Stimulated activated CD8-positive, alpha-beta memory T cell treated with anti-CD3 and anti-CD28 coated beads, Interleukin-12 subunit alpha, Interleukin-12 subunit beta, amount 100 ng/mL, for 24 hours (primary cell): ENCODE results near the gene ASIC2.
"Not testable (repeated sequence)": the region's sequence is repeated elsewhere in the genome, so short reads cannot be mapped to it uniquely, and the experiment has no call there.

Experiments used
- DNase-seq: peaks from one replicate; pipeline ENCODE4 v3.0.0-alpha.2; 2020; ENCODE audit errors: extremely low read depth

Gene ASIC2

DNA sequence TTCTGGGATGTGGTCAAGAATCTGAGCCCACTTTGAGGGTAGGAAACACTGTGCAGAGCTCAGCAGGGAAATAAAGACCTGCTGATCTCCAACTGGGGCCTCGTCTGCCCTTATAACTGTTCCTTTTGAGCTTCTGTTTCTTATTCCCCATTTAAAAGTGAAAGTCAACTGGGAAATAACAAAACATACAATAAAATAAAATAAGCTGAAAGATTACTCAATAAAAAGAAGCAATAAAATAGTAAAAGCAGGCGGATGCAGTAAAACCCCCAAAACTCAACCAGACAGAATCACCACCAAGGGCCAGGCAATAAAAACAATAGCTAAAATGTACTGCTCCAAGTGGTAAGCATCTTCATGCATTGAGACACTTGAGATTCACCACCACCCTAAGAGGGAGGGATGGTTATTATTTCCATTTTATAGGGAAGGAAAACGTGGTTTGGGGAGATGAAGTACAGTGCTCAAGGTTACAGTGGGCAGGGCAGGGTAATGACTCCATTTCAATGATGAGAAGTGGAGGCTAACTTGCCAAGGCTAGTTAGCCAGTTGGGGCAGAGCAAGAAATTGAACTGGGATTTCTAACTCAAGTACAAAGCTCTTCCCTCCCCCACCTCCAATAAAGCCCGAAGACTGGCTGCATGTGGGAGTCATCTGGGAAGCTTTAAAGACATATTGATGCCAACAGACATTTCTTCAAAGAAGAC is 307.9 kb downstream of the ASIC2 start:
- DNase-seq = no peak

GRCh38 chr17:32981611-32982010 is 311.5 kb downstream of the ASIC2 start:
- DNase-seq = not testable (repeated sequence)

- DNase-seq = no peak
Observed at GRCh38 chr17:32980230-32980629, 312.9 kb downstream of the ASIC2 start.

DNA sequence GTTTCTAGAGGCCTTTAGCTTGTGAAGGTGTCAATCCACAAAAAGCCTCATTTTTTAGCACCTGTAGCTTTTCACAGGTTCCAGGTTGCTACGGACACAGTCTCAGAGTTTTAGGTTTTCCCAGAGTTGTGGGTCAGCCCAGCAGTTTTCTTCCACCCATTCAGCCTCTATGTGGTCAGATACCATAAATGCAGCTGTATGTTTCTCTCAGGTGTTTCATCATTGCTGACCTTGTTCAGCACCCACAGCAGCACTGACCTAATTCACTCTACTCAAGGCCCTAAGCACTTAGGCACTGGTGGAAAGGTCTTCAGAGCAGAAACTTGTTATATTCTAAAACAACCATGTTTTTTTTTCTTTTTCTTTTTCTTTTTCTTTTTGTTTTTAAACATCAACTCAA is 316.5 kb downstream of the ASIC2 start:
- no peak for DNase-seq

- no peak for DNase-seq
Observed at GRCh38 chr17:32976131-32976530, 317.0 kb downstream of the ASIC2 start.

- DNase-seq = no peak
Observed at GRCh38 chr17:32971171-32971570, 321.9 kb downstream of the ASIC2 start.

- no peak for DNase-seq
Observed at GRCh38 chr17:32970281-32970680, 322.8 kb downstream of the ASIC2 start.

DNA sequence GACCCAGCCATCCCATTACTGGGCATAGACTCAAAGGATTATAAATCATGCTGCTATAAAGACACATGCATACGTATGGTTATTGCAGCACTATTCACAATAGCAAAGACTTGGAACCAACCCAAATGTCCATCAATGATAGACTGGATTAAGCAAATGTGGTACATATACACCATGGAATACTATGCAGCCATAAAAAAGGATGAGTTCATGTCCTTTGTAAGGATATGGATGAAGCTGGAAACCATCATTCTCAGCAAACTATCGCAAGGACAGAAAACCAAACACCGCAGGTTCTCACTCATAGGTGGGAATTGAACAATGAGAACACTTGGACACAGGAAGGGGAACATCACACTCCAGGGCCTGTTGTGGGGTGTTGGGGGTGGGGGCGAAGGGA is 323.9 kb downstream of the ASIC2 start:
- not testable (repeated sequence) for DNase-seq

DNA sequence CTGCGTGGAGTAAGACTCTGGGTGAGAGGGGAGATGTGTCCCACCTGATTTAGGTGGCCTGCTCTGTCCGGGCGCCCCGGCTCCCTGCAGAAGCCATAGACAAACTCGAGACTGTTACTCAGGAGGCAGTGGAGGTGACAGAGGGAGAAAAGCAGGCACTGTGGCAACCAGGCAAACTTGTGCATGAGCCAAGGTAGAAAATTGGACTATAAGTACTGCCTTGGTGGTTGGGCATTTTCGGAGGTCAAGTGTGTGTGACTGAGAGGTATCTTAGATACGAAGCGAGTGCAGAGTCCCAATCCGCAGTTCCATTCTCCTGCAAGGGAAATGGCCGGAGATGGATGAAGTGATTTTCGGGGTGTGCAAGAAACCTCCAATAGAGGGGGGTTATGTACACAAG is 328.6 kb downstream of the ASIC2 start:
- DNase-seq = no peak
